Keratinocyte (primary cell): ENCODE data around the gene PRKN.

Source experiments
- EZH2 ChIP-seq: IDR thresholded peaks from one replicate; pipeline ENCODE4 v1.6.1; 2012; ENCODE audit warnings: inconsistent platforms, mild to moderate bottlenecking, low read length, moderate library complexity
- TF ChIP-seq, protein P1 (sequence below), 3 experiments: IDR thresholded peaks in 1 of 3; conservative IDR thresholded peaks in 1 of 3; optimal IDR thresholded peaks in 1 of 3; 2 replicates in 2 of 3; 3 replicates in 1 of 3; pipeline versions ENCODE3 to v1.5.1; 2011; ENCODE audit warnings: low read length in 3 of 3, mild to moderate bottlenecking in 3 of 3, moderate library complexity in 2 of 3, control low read depth in 1 of 3, inconsistent platforms in 1 of 3; ENCODE audit not compliant: insufficient read depth in 2 of 3; ENCODE audit errors: extremely low read depth in 1 of 3

- TF ChIP-seq, protein P1, sequence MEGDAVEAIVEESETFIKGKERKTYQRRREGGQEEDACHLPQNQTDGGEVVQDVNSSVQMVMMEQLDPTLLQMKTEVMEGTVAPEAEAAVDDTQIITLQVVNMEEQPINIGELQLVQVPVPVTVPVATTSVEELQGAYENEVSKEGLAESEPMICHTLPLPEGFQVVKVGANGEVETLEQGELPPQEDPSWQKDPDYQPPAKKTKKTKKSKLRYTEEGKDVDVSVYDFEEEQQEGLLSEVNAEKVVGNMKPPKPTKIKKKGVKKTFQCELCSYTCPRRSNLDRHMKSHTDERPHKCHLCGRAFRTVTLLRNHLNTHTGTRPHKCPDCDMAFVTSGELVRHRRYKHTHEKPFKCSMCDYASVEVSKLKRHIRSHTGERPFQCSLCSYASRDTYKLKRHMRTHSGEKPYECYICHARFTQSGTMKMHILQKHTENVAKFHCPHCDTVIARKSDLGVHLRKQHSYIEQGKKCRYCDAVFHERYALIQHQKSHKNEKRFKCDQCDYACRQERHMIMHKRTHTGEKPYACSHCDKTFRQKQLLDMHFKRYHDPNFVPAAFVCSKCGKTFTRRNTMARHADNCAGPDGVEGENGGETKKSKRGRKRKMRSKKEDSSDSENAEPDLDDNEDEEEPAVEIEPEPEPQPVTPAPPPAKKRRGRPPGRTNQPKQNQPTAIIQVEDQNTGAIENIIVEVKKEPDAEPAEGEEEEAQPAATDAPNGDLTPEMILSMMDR (optimal IDR thresholded peaks at IDR 0.05 in 1 of 3, IDR thresholded peaks at IDR 0.05 in 1 of 3, conservative IDR thresholded peaks at IDR 0.05 in 1 of 3; ENCODE audit: extremely low read depth in 1 of 3, insufficient read depth in 2 of 3, low read length in 3 of 3): no peak
- TF ChIP-seq EZH2: no peak
Measured at GRCh38 chr6:162140251-162140852, 587.2 kb downstream of the PRKN start.
